GM06990 (cell line): ENCODE data around the gene NKIRAS1.

Source experiments
- DNase-seq: peaks from one replicate; pipeline ENCODE4 v3.0.0-alpha.2; 2011; ENCODE audit not compliant: insufficient read length; ENCODE audit errors: extremely low read depth
- H3K27me3 ChIP-seq: replicated peaks from 2 replicates; pipeline ENCODE4 v1.6.0; 2011; ENCODE audit warnings: low read length; ENCODE audit not compliant: control insufficient read depth, insufficient read depth
- H3K36me3 ChIP-seq: 2 replicates; pipeline ENCODE4 v1.5.1; 2011; ENCODE audit warnings: low read length; ENCODE audit not compliant: control insufficient read depth, insufficient read depth
- H3K4me3 ChIP-seq: replicated peaks from 2 replicates; pipeline ENCODE4 v1.5.1; 2011; ENCODE audit warnings: low read depth, mild to moderate bottlenecking, control low read depth, low read length
- CTCF ChIP-seq: IDR thresholded peaks from 2 replicates; pipeline ENCODE4 v1.5.1; 2011; ENCODE audit warnings: low read length, control low read depth, mild to moderate bottlenecking, inconsistent platforms; ENCODE audit not compliant: insufficient read depth, poor library complexity, severe bottlenecking

Gene NKIRAS1

DNA sequence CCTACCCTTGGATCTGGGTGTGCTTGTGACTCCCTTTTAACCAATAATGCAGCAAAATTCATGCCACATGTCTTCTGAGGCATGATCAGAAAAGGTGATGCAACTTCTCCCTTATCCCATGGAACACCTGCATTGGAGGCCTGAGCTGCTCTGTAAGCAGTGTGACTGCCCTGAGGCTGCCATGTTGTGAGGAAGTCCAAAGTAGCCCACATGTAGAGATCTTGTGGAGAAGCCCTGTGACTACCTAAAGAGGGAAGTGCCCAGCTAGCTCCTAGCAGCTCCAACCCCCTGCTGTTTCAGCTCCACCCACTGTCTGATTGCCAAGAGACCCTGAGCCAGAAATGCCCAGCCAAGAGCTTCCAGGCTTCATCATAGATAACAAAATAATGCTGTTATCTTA, 21.9 kb upstream of the NKIRAS1 start:
- DNase-seq = no peak
- Histone ChIP-seq H3K36me3 (no peaks in the 10 kb centered on the region), H3K4me3 (no peak overlapping the region), H3K27me3 (no peaks in the 10 kb centered on the region)
- TF ChIP-seq CTCF = no peak

- DNase-seq = no peak
- no peaks in the 10 kb centered on the region for H3K36me3 ChIP-seq
- H3K27me3 ChIP-seq = no peaks in the 10 kb centered on the region
- no peak for TF ChIP-seq CTCF
- no peak overlapping the region for H3K4me3 ChIP-seq
Measured at GRCh38 chr3:23937296-23937695, 20.5 kb upstream of the NKIRAS1 start.

DNA sequence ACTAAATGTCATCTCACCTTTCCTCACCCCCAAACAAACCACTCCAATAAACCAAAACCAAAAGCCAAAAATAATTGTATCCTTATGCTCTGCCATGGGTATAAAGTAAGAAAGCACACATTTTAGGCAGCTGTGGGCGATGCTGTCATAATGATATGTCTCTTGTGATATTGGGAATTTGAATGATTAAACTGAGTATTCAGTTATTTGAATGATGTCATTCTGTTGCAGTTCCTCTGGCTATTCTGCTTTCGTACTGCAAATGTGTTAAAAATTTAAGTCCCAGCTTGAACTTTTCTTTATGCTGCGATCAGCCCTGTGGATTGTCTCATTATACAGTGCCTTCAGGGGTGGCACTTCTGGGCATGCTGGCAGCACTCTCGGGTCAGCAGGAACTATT, 17.5 kb upstream of the NKIRAS1 start:
- TF ChIP-seq CTCF = no peak

DNA sequence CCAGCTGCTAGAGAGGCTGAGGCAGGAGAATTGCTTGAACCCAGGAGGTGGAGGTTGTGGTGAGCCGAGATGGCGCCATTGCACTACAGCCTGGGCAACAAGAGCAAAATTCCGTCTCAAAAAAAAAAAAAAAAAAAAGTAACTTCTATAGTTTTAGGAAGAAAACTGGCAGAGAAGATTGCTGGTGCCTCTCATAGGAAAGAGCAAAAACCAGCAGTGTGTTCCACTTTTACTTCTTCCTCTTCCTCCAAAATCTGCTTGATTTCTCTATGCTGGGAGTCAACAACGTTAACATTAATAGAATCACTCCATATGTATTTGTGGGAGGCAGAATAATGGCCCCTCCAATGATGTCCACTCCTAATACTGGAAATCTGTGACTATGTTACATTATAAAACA, 15.8 kb upstream of the NKIRAS1 start:
- TF ChIP-seq CTCF = no peak
- Histone ChIP-seq H3K4me3 (no peak overlapping the region), H3K27me3 (no peaks in the 10 kb centered on the region), H3K36me3 (no peaks in the 10 kb centered on the region)
- DNase-seq = no peak

More for the DNA sequence above, 17.5 kb upstream of the NKIRAS1 start:
- Histone ChIP-seq H3K27me3 (no peaks in the 10 kb centered on the region), H3K36me3 (no peaks in the 10 kb centered on the region), H3K4me3 (no peak overlapping the region)
- DNase-seq = no peak

DNA sequence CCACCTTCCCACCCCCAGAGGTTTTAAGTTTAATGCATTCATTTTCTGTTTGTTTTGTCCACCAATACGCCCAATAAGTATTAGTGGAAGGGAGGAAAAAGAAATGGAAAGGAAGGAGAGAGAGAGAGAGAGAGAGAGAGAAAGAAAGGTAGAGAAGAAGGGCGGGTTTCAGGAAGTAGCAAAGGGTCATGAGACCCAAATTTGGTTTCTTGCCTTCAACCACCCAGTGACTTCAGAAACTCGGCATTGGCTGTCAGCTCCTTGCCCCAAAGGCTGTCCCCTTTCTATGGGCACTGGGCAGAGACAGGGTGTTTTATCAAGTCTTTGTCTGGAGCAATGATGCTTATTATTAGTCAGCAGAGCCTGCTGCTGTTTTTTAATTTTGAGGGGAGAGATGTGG, 14.8 kb upstream of the NKIRAS1 start:
- no peak for TF ChIP-seq CTCF
- Histone ChIP-seq H3K4me3 (no peak overlapping the region), H3K36me3 (no peaks in the 10 kb centered on the region), H3K27me3 (no peaks in the 10 kb centered on the region)
- no peak for DNase-seq

- H3K4me3 ChIP-seq = no peak overlapping the region
- no peaks in the 10 kb centered on the region for H3K36me3 ChIP-seq
- H3K27me3 ChIP-seq = no peaks in the 10 kb centered on the region
- DNase-seq = no peak
- TF ChIP-seq CTCF = no peak
Measured at GRCh38 chr3:23928524-23928923, 11.7 kb upstream of the NKIRAS1 start.
